Small intestine (tissue), 7 donors: ENCODE results near the gene BACH1. TPM values are rescaled to one million over a fixed set of nuclear protein-coding genes. Genes with fewer than 3 reads are reported as not detected.
A peak's percentile ranks its signal among the peaks of the same experiment; 100 is the strongest.
"Not testable (repeated sequence)": the region's sequence is repeated elsewhere in the genome, so short reads cannot be mapped to it uniquely, and the experiment has no call there.

Experiments
- DNase-seq, 2 donors: peaks; one replicate each; pipeline versions ENCODE4 v3.0.0 to v3.0.0-alpha.2; 2013
- FAIRE-seq: peaks from 2 replicates; lab custom pipeline; 2012; peaks lifted over from hg19 to GRCh38; lab: Jason Lieb, UNC
- H3K27ac ChIP-seq, 3 donors: one replicate each; pipeline ENCODE4 v1.5.1; 2013; ENCODE audit warnings: low read length in 2 of 3, mild to moderate bottlenecking in 2 of 3, control low read depth in 1 of 3, inconsistent platforms in 1 of 3, low read depth in 1 of 3, moderate library complexity in 1 of 3
- H3K27me3 ChIP-seq, 3 donors: one replicate each; pipeline ENCODE4 v1.6.1; 2013; ENCODE audit warnings: low read length in 3 of 3, inconsistent platforms in 1 of 3; ENCODE audit not compliant: control insufficient read depth in 3 of 3, insufficient read depth in 3 of 3
- H3K36me3 ChIP-seq, 3 donors: one replicate each; pipeline ENCODE4 v1.6.1; 2013; ENCODE audit warnings: low read length in 3 of 3, inconsistent platforms in 1 of 3, low read depth in 1 of 3, mild to moderate bottlenecking in 1 of 3, moderate library complexity in 1 of 3; ENCODE audit not compliant: control insufficient read depth in 3 of 3, insufficient read depth in 2 of 3
- H3K4me1 ChIP-seq, 3 donors: one replicate each; pipeline ENCODE4 v1.6.1; 2013; ENCODE audit warnings: low read length in 2 of 3, inconsistent platforms in 1 of 3, low read depth in 1 of 3, mild to moderate bottlenecking in 1 of 3, moderate library complexity in 1 of 3; ENCODE audit not compliant: control insufficient read depth in 3 of 3, insufficient read depth in 2 of 3
- H3K4me3 ChIP-seq, 3 donors: one replicate each; pipeline ENCODE4 v1.5.1; 2013; ENCODE audit warnings: low read length in 3 of 3, control low read depth in 1 of 3, inconsistent platforms in 1 of 3, low read depth in 1 of 3, mild to moderate bottlenecking in 1 of 3, moderate library complexity in 1 of 3
- H3K9me3 ChIP-seq, 2 donors: one replicate each; pipeline ENCODE4 v1.6.1; 2013; ENCODE audit warnings: low read depth in 1 of 2, low read length in 1 of 2; ENCODE audit not compliant: control insufficient read depth in 2 of 2, insufficient read depth in 1 of 2
- WGBS, 3 donors: extraction: QIAGEN DNeasy Blood & Tissue Kit; methylation state at CpG; one replicate each; pipeline ENCODE4 v1.1.7; 2013; 5-methylcytosine and 5-hydroxymethylcytosine counted together
- polyA plus RNA-seq, 4 donors: library from polyadenylated mRNA; stranded (reverse) in 3 of 4; unstranded in 1 of 4; fragments of 200-250 nt in 3 of 4; fragments of 120-200 nt in 1 of 4; gene quantifications; one replicate each; pipeline versions ENCODE4 v1.2.1 to v1.2.3, GENCODE V29; 2013
- donor health status: healthy with polysubstance abuse.
- donor health status: control.
- donor health status: control.
- donor health status: Bipolar disorder and iron deficiency.
- donor health status: healthy.

The BACH1 gene
- polyA plus RNA-seq, 4 donors, result 6.5 to 57.6 (median 9.2) TPM

DNA sequence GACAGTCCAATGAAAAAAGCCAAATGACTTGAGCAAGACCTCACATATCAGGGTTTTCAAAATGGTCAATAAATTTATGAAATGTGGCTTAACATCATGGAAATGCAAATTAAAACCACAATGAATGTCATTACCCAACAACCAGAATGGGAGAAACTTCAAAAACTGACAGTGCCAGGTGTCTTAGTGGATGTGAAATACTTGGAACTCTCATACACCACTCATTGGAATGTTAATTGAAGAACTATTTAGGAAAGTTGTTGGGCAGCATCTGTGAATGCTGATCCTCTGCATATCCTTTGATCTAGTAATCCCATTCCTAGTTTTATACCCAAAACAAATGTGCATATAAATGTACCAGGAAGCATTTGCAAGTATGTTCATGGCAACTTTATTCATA is 19.2 kb upstream of the BACH1 start:
- Histone ChIP-seq H3K36me3 (no peaks in the 10 kb centered on the region), H3K4me1 (no peaks in the 10 kb centered on the region), H3K4me3 (no peak overlapping the region), H3K27ac (no peak overlapping the region), H3K9me3 (no peaks in the 10 kb centered on the region), H3K27me3 (no peaks in the 10 kb centered on the region)
- FAIRE-seq, result no peak
- DNase-seq, result no peak

GRCh38 chr21:29281801-29282200 is 16.9 kb upstream of the BACH1 start:
- DNase-seq, H3K27me3 ChIP-seq, H3K9me3 ChIP-seq, H3K27ac ChIP-seq, H3K4me3 ChIP-seq, FAIRE-seq, H3K4me1 ChIP-seq, H3K36me3 ChIP-seq: not testable (repeated sequence)
- 84 to 87% (median 84%) methylated on average over 3 of the region's 3 CpGs for WGBS, 3 donors

GRCh38 chr21:29287383-29287782 is 11.3 kb upstream of the BACH1 start:
- peak overlapping the region in 1 of 3 donors; percentile 54 for H3K27ac ChIP-seq
- FAIRE-seq, result no peak
- H3K27me3 ChIP-seq, result no peaks in the 10 kb centered on the region
- H3K36me3 ChIP-seq, result no peaks in the 10 kb centered on the region
- no peak overlapping the region for H3K4me3 ChIP-seq
- peak; percentile 40 to 46 for DNase-seq
- H3K4me1 ChIP-seq, result peaks cover 0 to 18% (median 2%) of the 10 kb centered on the region in 3 donors
- WGBS, 3 donors, result 0 to 38% (median 33%) methylated on average over 1 of the region's 1 CpG
- H3K9me3 ChIP-seq, result no peaks in the 10 kb centered on the region

- DNase-seq (no peak), FAIRE-seq (no peak)
- Histone ChIP-seq H3K36me3 (no peaks in the 10 kb centered on the region), H3K4me1 (peaks cover 0 to 18% (median 2%) of the 10 kb centered on the region in 3 donors), H3K4me3 (no peak overlapping the region), H3K27me3 (no peaks in the 10 kb centered on the region), H3K27ac (no peak overlapping the region), H3K9me3 (no peaks in the 10 kb centered on the region)
- 82 to 91% (median 91%) methylated on average over 5 of the region's 5 CpGs for WGBS, 3 donors
These were observed 10.5 kb upstream of the BACH1 start for GRCh38 chr21:29288239-29288638.

DNA sequence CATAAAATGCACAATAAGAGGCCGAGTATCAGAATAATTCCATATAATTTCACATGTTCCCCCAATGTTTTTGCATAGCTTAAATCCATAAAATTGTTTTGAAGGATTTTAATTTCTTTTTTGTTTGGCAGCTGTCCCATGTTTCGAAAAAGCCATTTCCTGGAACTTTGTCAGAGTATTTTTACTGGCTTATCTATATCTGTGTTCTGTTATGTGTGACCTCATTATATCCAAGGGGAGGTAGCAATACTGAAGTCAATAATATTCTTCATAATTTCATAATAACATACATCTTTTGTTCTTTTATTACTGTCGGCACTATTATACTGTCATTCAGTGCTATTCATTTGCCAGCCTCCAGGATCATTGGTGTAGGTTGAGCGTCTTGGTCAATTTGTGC is 9.4 kb upstream of the BACH1 start:
- no peaks in the 10 kb centered on the region for H3K27me3 ChIP-seq
- DNase-seq, result no peak
- peaks cover 0 to 18% (median 2%) of the 10 kb centered on the region in 3 donors for H3K4me1 ChIP-seq
- no peak overlapping the region for H3K27ac ChIP-seq
- no peak for FAIRE-seq
- WGBS, 3 donors, result 75 to 80% (median 76%) methylated on average over 4 of the region's 4 CpGs
- H3K36me3 ChIP-seq, result no peaks in the 10 kb centered on the region
- no peak overlapping the region for H3K4me3 ChIP-seq
- no peaks in the 10 kb centered on the region for H3K9me3 ChIP-seq

- Histone ChIP-seq H3K36me3 (no peaks in the 10 kb centered on the region), H3K4me1 (peaks cover 0 to 18% (median 2%) of the 10 kb centered on the region in 3 donors), H3K27me3 (no peaks in the 10 kb centered on the region), H3K9me3 (peaks cover 0 to 2% of the 10 kb centered on the region in 2 donors), H3K27ac (peak overlapping the region in 2 of 3 donors; percentile 20 to 58), H3K4me3 (no peak overlapping the region)
- WGBS, 3 donors, result 23 to 77% (median 47%) methylated on average over 1 of the region's 1 CpG
- FAIRE-seq (no peak), DNase-seq (peak; percentile 74 to 75)
These were observed 8.5 kb upstream of the BACH1 start for GRCh38 chr21:29290240-29290639.

DNA sequence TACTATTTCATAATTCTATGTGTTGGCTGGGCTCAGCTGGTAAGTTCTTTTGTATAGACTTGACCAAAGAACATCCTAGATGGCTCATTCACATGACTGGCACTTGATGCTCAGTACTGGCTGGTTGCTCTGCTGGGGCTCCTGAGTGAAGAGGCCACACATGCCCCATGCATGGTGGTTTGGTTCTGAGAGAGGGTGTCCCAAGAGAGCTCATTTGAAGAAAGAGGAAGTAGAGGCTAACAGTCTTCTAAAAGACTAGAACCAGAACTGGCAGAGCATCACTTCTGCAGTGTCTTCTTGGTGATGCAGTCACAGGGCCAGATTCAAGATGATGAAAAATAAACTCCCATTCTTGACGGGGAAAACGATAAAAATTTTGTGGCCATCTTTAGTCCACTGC is 5.2 kb upstream of the BACH1 start:
- Histone ChIP-seq H3K4me1 (peaks cover 0 to 33% (median 4%) of the 10 kb centered on the region in 3 donors), H3K27me3 (no peaks in the 10 kb centered on the region), H3K27ac (no peak overlapping the region), H3K36me3 (no peaks in the 10 kb centered on the region), H3K4me3 (no peak overlapping the region), H3K9me3 (peaks cover 0 to 10% of the 10 kb centered on the region in 2 donors)
- FAIRE-seq, result no peak
- 83 to 100% (median 94%) methylated on average over 2 of the region's 2 CpGs for WGBS, 3 donors
- DNase-seq, result no peak

- peaks cover 3 to 27% (median 4%) of the 10 kb centered on the region in 3 donors for H3K4me1 ChIP-seq
- no peaks in the 10 kb centered on the region for H3K36me3 ChIP-seq
- no peaks in the 10 kb centered on the region for H3K27me3 ChIP-seq
- H3K27ac ChIP-seq, result peak overlapping the region in 1 of 3 donors; percentile 66
- FAIRE-seq (no peak), DNase-seq (no peak)
- H3K9me3 ChIP-seq, result peaks cover 0 to 10% of the 10 kb centered on the region in 2 donors
- H3K4me3 ChIP-seq, result no peak overlapping the region
- WGBS, 3 donors, result 80 to 89% (median 83%) methylated on average over 9 of the region's 9 CpGs
These were observed 3.6 kb upstream of the BACH1 start for GRCh38 chr21:29295066-29295650.

GRCh38 chr21:29296446-29296845 is 2.3 kb upstream of the BACH1 start:
- 18 to 50% (median 27%) methylated on average over 3 of the region's 3 CpGs for WGBS, 3 donors
- peak; percentile 62 to 86 for DNase-seq
- H3K4me3 ChIP-seq, result no peak overlapping the region
- H3K4me1 ChIP-seq, result peaks cover 3 to 17% (median 5%) of the 10 kb centered on the region in 3 donors
- peaks cover 0 to 10% of the 10 kb centered on the region in 2 donors for H3K9me3 ChIP-seq
- H3K27me3 ChIP-seq, result no peaks in the 10 kb centered on the region
- no peak for FAIRE-seq
- H3K27ac ChIP-seq, result peak overlapping the region in 1 of 3 donors; percentile 66
- no peaks in the 10 kb centered on the region for H3K36me3 ChIP-seq
